ENCODE results near the gene MAU2. TPM values are rescaled to one million over a fixed set of nuclear protein-coding genes. Genes with fewer than 3 reads are reported as not detected.
"Not testable (repeated sequence)": the region's sequence is repeated elsewhere in the genome, so short reads cannot be mapped to it uniquely, and the experiment has no call there.

The MAU2 gene
- total RNA-seq, 4 donors from 2014 or later = 79.3 to 160 (median 130) TPM

DNA sequence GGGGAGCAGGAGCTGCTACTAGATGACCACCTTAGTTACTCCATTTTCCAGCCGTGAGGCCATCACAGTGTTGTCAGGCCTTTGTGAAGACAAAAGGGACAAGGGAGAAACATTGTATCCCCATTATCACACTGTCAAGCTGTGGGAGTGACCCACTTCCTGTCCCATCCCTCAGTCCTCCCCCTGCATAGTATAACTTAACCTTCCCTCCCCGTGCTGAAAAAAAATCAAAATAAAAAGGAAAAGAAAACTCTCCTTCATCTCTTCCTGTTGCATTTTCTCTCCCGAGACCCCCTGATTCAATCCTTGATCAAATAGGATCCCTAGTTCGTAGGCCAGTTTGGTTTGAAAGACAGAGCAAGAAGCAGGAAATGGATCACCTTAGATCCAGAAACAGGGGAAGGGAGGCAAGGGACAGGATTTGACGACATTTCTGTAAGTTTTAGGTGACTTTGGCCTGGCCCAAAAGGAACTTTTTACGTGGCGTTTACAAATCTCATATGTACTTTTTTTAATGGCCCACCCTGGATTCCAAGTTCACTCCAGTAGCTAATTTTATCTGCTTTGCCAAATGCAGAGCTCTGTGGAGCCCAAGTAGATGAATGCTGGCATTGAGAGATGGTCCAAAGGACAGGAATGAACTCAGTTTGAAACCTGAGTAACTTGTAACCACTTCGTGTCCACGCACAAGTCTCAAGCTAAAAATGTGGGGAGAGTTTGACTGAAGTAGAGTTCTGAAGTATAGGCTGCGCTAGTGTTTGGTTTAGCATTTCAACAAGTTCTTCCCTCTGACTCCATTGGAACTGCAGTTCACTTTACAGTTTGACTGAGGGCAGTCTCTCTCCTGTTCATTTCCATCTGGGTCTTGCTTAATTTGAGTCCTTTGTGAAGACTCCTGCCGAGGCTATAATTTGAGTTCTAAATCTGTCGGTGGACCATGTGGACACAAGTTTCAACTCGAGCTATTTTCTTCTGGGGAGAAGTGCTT is 68.2 kb downstream of the MAU2 start:
- Histone ChIP-seq H3K4me3 (no peak overlapping the region), H3K9me3 (no peaks in the 10 kb centered on the region), H3K27me3 (no peaks in the 10 kb centered on the region), H3K4me1 (peaks cover 0 to 42% (median 12%) of the 10 kb centered on the region in 4 donors), H3K27ac (peak overlapping the region in 1 of 4 donors; percentile 6), H3K36me3 (no peaks in the 10 kb centered on the region)
- DNase-seq = no peak
- TF ChIP-seq POLR2A (IDR thresholded peaks at IDR 0.05) = no peak
- TF ChIP-seq, protein P1, sequence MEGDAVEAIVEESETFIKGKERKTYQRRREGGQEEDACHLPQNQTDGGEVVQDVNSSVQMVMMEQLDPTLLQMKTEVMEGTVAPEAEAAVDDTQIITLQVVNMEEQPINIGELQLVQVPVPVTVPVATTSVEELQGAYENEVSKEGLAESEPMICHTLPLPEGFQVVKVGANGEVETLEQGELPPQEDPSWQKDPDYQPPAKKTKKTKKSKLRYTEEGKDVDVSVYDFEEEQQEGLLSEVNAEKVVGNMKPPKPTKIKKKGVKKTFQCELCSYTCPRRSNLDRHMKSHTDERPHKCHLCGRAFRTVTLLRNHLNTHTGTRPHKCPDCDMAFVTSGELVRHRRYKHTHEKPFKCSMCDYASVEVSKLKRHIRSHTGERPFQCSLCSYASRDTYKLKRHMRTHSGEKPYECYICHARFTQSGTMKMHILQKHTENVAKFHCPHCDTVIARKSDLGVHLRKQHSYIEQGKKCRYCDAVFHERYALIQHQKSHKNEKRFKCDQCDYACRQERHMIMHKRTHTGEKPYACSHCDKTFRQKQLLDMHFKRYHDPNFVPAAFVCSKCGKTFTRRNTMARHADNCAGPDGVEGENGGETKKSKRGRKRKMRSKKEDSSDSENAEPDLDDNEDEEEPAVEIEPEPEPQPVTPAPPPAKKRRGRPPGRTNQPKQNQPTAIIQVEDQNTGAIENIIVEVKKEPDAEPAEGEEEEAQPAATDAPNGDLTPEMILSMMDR (IDR thresholded peaks at IDR 0.05) = no peak

DNA sequence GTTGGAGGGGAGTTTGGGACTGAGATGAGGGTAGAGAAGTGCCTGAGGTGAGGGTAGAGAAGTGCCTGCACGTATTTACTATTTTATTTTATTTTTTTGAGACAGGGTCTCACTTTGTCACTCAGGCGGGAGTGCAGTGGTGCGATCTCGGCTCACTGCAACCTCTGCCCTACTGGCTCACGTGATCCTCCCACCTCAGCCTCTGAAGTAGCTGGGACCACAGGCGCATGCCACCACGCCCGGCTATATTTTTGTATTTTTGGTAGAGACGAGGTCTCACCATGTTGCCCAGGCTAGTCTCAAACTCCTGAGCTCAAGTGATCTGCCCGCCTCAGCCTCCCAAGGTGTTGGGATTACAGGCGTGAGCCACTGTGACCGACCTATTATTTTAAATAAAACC is 69.1 kb downstream of the MAU2 start:
- peaks cover 2 to 42% (median 13%) of the 10 kb centered on the region in 4 donors for H3K4me1 ChIP-seq
- H3K9me3 ChIP-seq, H3K4me3 ChIP-seq, H3K27me3 ChIP-seq, DNase-seq, H3K36me3 ChIP-seq, H3K27ac ChIP-seq: not testable (repeated sequence)

DNA sequence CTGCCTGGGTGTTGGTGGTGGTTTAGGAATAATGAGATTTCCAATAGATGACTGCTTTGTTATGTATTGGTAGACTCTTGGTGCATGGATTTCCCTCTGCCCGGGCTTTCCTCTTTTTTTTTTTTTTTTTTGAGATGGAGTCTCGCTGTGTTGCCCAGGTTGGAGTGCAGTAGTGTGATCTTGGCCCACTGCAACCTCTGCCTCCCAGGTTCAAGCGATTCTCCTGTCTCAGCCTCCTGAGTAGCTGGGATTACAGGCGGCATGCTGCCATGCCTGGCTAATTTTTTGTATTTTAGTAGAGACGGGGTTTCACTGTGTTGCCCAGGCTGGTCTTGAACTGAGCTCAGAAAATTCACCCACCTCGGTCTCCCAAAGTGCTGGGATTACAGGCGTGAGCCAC is 73.7 kb downstream of the MAU2 start:
- H3K36me3 ChIP-seq, H3K4me3 ChIP-seq, DNase-seq, H3K9me3 ChIP-seq, H3K27me3 ChIP-seq: not testable (repeated sequence)
- peak overlapping the region in 1 of 4 donors; percentile 20 for H3K27ac ChIP-seq
- H3K4me1 ChIP-seq = peaks cover 0 to 34% (median 5%) of the 10 kb centered on the region in 4 donors

DNA sequence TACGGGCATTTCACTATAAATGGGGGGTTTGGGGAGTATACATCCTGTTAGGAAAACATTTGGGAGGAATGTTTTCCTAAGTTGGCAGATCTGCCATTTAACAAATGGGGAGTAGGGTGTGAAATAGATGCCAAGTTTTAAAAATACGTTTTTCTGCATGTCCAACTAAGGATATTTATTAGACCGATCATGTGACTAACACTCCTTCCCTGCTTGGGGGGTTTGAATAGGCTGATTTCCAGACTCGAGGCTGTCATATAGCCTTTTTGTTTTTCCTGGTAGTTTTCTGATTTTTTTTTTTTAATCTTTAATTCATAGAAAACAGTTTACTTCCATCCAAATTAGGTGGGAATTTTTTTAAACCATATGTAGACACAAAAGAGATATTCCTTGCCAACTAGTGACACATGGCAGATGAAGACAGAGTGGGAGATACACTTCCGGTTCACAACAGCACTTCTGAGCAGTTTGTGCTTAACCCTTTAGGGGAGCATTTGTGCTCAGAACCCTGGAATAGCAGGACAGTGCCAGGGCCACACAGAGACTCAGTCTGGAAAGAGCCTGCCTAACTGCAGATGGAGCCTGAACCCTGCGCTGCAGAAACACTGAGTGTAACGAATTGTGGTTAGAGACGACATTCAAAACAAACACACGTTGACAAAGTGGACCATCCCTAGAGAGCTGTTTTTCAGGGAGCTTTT is 79.3 kb downstream of the MAU2 start:
- DNase-seq = no peak
- TF ChIP-seq, protein P1 (IDR thresholded peaks at IDR 0.05) = no peak
- TF ChIP-seq POLR2A (IDR thresholded peaks at IDR 0.05) = no peak
- Histone ChIP-seq H3K36me3 (no peaks in the 10 kb centered on the region), H3K9me3 (no peaks in the 10 kb centered on the region), H3K4me3 (no peak overlapping the region), H3K27ac (no peak overlapping the region), H3K27me3 (no peaks in the 10 kb centered on the region), H3K4me1 (peaks cover 0 to 18% (median under 1%) of the 10 kb centered on the region in 4 donors)

DNA sequence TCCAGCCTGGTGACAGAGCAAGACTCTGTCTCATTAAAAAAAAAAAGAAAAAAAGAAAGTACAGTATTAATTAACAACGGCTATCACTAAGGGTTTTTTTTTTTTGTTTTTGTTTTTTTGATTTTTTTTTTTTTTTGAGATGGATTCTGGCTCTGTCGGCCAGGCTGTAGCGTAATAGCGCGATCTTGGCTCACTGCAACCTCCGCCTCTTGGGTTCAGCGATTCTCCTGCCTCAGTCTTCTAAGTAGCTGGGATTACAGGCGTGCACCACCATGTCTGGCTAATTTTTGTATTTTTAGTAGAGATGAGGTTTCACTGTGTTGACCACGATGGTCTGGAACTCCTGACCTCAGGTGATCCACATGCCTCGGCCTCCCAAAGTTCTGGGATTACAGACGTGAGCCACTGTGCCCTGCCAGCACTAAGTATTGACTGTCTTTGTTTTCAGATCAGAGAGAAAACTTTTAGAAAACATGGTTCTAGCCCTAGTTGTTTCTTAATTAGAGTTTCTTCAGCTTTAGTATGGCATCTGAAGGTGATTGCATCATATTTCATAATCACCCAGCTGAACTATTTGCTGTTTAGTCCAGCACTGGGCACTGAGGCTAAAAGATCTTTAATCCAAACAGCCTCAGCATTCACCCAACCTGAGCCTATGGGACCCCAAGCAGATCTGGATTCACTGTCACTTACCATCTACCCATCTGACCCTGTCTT is 82.2 kb downstream of the MAU2 start:
- DNase-seq = no peak
- H3K4me3 ChIP-seq = no peak overlapping the region
- peak overlapping the region in 1 of 4 donors; percentile 41 for H3K27ac ChIP-seq
- no peaks in the 10 kb centered on the region for H3K27me3 ChIP-seq
- H3K4me1 ChIP-seq = peaks cover 0 to 11% (median 6%) of the 10 kb centered on the region in 4 donors
- H3K9me3 ChIP-seq = no peaks in the 10 kb centered on the region
- no peaks in the 10 kb centered on the region for H3K36me3 ChIP-seq
- TF ChIP-seq, protein P1 (IDR thresholded peaks at IDR 0.05) = no peak
- no peak for TF ChIP-seq POLR2A (IDR thresholded peaks at IDR 0.05)

DNA sequence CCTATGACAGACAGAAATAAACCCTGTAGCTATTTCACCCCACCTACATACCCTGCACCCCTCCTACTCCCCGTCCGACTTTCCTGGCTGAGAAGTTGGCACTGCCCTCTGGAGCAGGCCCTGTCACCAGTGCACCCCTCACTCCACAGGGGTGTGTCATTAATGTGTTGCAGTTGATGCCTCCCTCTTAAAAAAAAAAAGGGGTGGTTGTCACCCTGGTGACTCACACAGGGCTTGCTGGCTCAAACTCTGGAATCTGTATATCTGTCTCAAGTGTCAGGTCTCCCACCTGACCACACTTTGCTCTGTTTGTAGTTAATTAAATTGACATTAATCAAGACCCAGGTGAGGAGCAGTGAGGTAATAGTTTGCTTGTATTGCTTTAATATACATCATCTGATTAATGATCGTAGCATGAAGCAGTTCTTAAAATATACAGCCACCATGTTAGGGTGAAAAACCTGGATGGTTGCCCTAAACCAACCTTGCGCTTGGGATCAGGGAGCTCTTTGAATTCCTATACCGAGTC is 82.8 kb downstream of the MAU2 start:
- no peak for DNase-seq
- Histone ChIP-seq H3K27me3 (no peaks in the 10 kb centered on the region), H3K9me3 (no peaks in the 10 kb centered on the region), H3K4me1 (peaks cover 0 to 15% (median 6%) of the 10 kb centered on the region in 4 donors), H3K36me3 (no peaks in the 10 kb centered on the region), H3K27ac (peak overlapping the region in 1 of 4 donors; percentile 41), H3K4me3 (no peak overlapping the region)
- TF ChIP-seq, protein P1 (IDR thresholded peaks at IDR 0.05) = no peak
- TF ChIP-seq POLR2A (IDR thresholded peaks at IDR 0.05) = no peak

Data from Peyer's patch (tissue), 4 donors.